ENCODE results near the gene TARP.

Gene TARP

GRCh38 chr7:38273286-38273995 is at the start of gene TARP:
TSS of gene TARP (minus strand) at chr7:38273636.
- Histone ChIP-seq H3K4me1 (replicated peaks; ENCODE audit: insufficient read depth) (no peaks in the 10 kb centered on the region), H3K4me3 (no peak within 1 kb of the TSS), H3K9me3 (ENCODE audit: insufficient read depth, low read depth) (no peaks in the 10 kb centered on the region), H3K9me2 (ENCODE audit: insufficient read depth) (0 out of 2 replicates have a peak, but pooled peaks cover 3% of the 10 kb centered on the region), H3F3A (ENCODE audit: insufficient read depth, low read depth) (no peaks in the 10 kb centered on the region), H3K27ac (no peak within 1 kb of the TSS), H4K20me1 (ENCODE audit: insufficient read depth) (no peaks in the 10 kb centered on the region), H3K36me3 (ENCODE audit: low read depth) (no peaks in the 10 kb centered on the region), H3K79me2 (ENCODE audit: low read depth) (no peaks in the 10 kb centered on the region), H3K4me2 (no peak within 1 kb of the TSS), H2AFZ (no peak within 1 kb of the TSS), H3K27me3 (ENCODE audit: insufficient read depth, low read depth) (peaks cover 39% of the 10 kb centered on the region; the same call in 1 of the 2 replicates)
- no TSS peak for BruUV-seq (replicated peaks)
- CTCF ChIA-PET, result no interaction called here
- POLR2A ChIA-PET (ENCODE audit: unreplicated experiment), result no interaction called here
- TF ChIP-seq CTCF (conservative IDR thresholded peaks at IDR 0.05) (no peak), EZH2 (IDR thresholded peaks at IDR 0.05; ENCODE audit: low read depth) (no peak)
- intact Hi-C loops (cut with micrococcal nuclease; ENCODE audit: unreplicated experiment), result no loop called here
- no peak for DNase-seq

- Histone ChIP-seq H3K9me3 (ENCODE audit: insufficient read depth, low read depth) (no peaks in the 10 kb centered on the region), H3K4me2 (no peak overlapping the region), H2AFZ (no peak overlapping the region), H3K27ac (no peak overlapping the region), H3K36me3 (ENCODE audit: low read depth) (no peaks in the 10 kb centered on the region), H3F3A (ENCODE audit: insufficient read depth, low read depth) (no peaks in the 10 kb centered on the region), H3K4me3 (no peak overlapping the region), H3K79me2 (ENCODE audit: low read depth) (no peaks in the 10 kb centered on the region), H4K20me1 (ENCODE audit: insufficient read depth) (no peaks in the 10 kb centered on the region), H3K27me3 (ENCODE audit: insufficient read depth, low read depth) (peaks cover 42% of the 10 kb centered on the region), H3K4me1 (replicated peaks; ENCODE audit: insufficient read depth) (no peaks in the 10 kb centered on the region), H3K9me2 (ENCODE audit: insufficient read depth) (no peaks in the 10 kb centered on the region)
- ChIA-PET CTCF (interaction anchor here (0.5 kb wide), 1 partner anchor 47 kb away, joined by 3 read pairs; no protein-coding TSS in a partner anchor), POLR2A (ENCODE audit: unreplicated experiment) (interaction anchor here (0.6 kb wide), 1 partner anchor 214 kb away, joined by 3 read pairs; no protein-coding TSS in a partner anchor)
- BruUV-seq (replicated peaks), result no TSS peak
- no peak for TF ChIP-seq EZH2 (IDR thresholded peaks at IDR 0.05; ENCODE audit: low read depth)
- TF ChIP-seq CTCF (conservative IDR thresholded peaks at IDR 0.05), result no peak
- intact Hi-C loops (cut with micrococcal nuclease; ENCODE audit: unreplicated experiment), result no loop called here
- DNase-seq, result no peak
Observed at GRCh38 chr7:38323156-38323555, 49.7 kb upstream of the TARP start.

GRCh38 chr7:38322461-38322860 is 49.0 kb upstream of the TARP start:
- H3K9me2 ChIP-seq (ENCODE audit: insufficient read depth), result no peaks in the 10 kb centered on the region
- no peaks in the 10 kb centered on the region for H3K79me2 ChIP-seq (ENCODE audit: low read depth)
- H3K4me1 ChIP-seq (replicated peaks; ENCODE audit: insufficient read depth), result no peaks in the 10 kb centered on the region
- no TSS peak for BruUV-seq (replicated peaks)
- H3K27ac ChIP-seq, result no peak overlapping the region
- POLR2A ChIA-PET (ENCODE audit: unreplicated experiment), result interaction anchor here (0.6 kb wide), 1 partner anchor 213 kb away, joined by 3 read pairs; no protein-coding TSS in a partner anchor
- no peak overlapping the region for H3K4me2 ChIP-seq
- H3F3A ChIP-seq (ENCODE audit: insufficient read depth, low read depth), result no peaks in the 10 kb centered on the region
- no peak overlapping the region for H2AFZ ChIP-seq
- DNase-seq, result no peak
- no peaks in the 10 kb centered on the region for H4K20me1 ChIP-seq (ENCODE audit: insufficient read depth)
- CTCF ChIA-PET, result interaction anchor here (0.5 kb wide), 1 partner anchor 46 kb away, joined by 3 read pairs; no protein-coding TSS in a partner anchor
- intact Hi-C loops (cut with micrococcal nuclease; ENCODE audit: unreplicated experiment), result no loop called here
- TF ChIP-seq EZH2 (IDR thresholded peaks at IDR 0.05; ENCODE audit: low read depth), result no peak
- TF ChIP-seq CTCF (conservative IDR thresholded peaks at IDR 0.05), result no peak
- H3K4me3 ChIP-seq, result no peak overlapping the region
- H3K36me3 ChIP-seq (ENCODE audit: low read depth), result no peaks in the 10 kb centered on the region
- no peaks in the 10 kb centered on the region for H3K9me3 ChIP-seq (ENCODE audit: insufficient read depth, low read depth)
- H3K27me3 ChIP-seq (ENCODE audit: insufficient read depth, low read depth), result peaks cover 42% of the 10 kb centered on the region
